Karpas-422 (cell line): ENCODE measurements around the gene CELF5. TPM values are rescaled to one million over a fixed set of nuclear protein-coding genes. Genes with fewer than 3 reads are reported as not detected.

Source experiments
- DNase-seq: peaks from one replicate; pipeline ENCODE4 v3.0.0-alpha.2; 2015
- H2AFZ ChIP-seq: fragments of 200-600 bp; sonication (generic); 2 replicates; pipeline ENCODE4 v1.6.1; 2014; ENCODE audit warnings: antibody characterized with exemption, low read length, mixed read lengths
- H3K27ac ChIP-seq: fragments of 200-600 bp; sonication (generic); 2 replicates; pipeline ENCODE4 v1.5.1; 2014; ENCODE audit warnings: mild to moderate bottlenecking, low read length, moderate library complexity
- H3K27me3 ChIP-seq: fragments of 200-600 bp; sonication (generic); 2 replicates; pipeline ENCODE4 v1.6.1; 2014; ENCODE audit warnings: low read length, mixed read lengths
- H3K36me3 ChIP-seq: fragments of 200-600 bp; sonication (generic); 2 replicates; pipeline ENCODE4 v1.6.1; 2014; ENCODE audit warnings: low read length, mixed read lengths; ENCODE audit not compliant: insufficient read depth
- H3K4me1 ChIP-seq: fragments of 200-600 bp; sonication (generic); 2 replicates; pipeline ENCODE4 v1.6.1; 2014; ENCODE audit warnings: mild to moderate bottlenecking, low read length, mixed read lengths
- H3K4me2 ChIP-seq: fragments of 200-600 bp; sonication (generic); 2 replicates; pipeline ENCODE4 v1.6.1; 2014; ENCODE audit warnings: low read length, low read depth, mild to moderate bottlenecking; ENCODE audit not compliant: poor library complexity, severe bottlenecking
- H3K4me3 ChIP-seq: fragments of 200-600 bp; sonication (generic); 2 replicates; pipeline ENCODE4 v1.5.1; 2014; ENCODE audit warnings: mild to moderate bottlenecking, antibody characterized with exemption, low read length, mixed read lengths
- H3K79me2 ChIP-seq: fragments of 200-600 bp; sonication (generic); 2 replicates; pipeline ENCODE4 v1.6.1; 2014; ENCODE audit warnings: mild to moderate bottlenecking, low read length, mixed read lengths
- H3K9ac ChIP-seq: fragments of 200-600 bp; sonication (generic); 2 replicates; pipeline ENCODE4 v1.6.0; 2014; ENCODE audit warnings: low read length
- H3K9me2 ChIP-seq: fragments of 200-600 bp; sonication (generic), shearing (Covaris generic); replicated peaks from 2 replicates; pipeline ENCODE4 v1.6.0; 2014; ENCODE audit warnings: mild to moderate bottlenecking, low read length, moderate library complexity; ENCODE audit not compliant: insufficient read depth
- H3K9me3 ChIP-seq: fragments of 300-700, 200-600 bp; sonication (generic); 2 replicates; pipeline ENCODE4 v1.6.1; 2014; ENCODE audit warnings: low read length, mixed read lengths
- H4K20me1 ChIP-seq: fragments of 200-600 bp; sonication (generic); 2 replicates; pipeline ENCODE4 v1.6.1; 2014; ENCODE audit warnings: mild to moderate bottlenecking, antibody characterized with exemption, low read length, low read depth; ENCODE audit not compliant: insufficient read depth
- total RNA-seq: library from RNA; depleted of rRNA; stranded (reverse); fragments of >200 nt; shearing (Covaris generic); gene quantifications from 2 replicates; pipeline ENCODE4 v1.2.3, GENCODE V29; 2014; ENCODE audit warnings: low replicate concordance

Gene CELF5
- total RNA-seq, 1 experiment from 2014 or later, result not detected

DNA sequence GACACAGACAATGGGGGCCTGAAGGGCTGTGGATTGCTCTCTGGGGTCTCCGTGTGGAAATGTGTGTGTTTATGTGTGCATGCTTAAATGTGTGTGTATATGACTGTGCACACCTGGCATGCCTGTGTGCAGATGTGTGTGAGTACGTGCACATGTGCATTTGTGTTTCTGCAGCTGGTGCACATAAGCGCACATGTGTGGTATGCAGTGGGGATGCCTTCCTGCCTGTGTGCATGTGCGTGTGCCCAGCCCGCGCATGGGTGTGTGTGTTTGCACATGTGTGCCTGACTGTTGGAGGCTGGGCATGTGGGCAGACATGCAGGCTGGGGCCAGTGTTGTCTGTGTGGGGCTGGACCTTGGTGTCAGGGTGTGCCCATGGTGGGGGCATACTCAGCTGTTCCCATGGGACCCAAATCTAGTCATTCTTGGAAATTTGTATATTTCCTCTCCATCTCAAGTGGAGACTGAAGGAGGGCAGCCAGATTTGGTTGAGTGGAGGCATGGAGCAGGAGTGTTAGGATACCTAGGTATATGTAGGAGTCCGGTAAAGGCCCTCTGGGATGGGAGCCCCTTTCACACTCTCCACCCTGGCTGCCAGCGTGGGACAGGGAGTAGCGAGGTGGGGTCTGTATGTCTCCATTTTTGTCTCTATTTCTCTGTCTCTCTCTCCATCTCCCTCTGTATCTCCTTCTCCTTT is 49.9 kb downstream of the CELF5 start:
- H3K4me2 ChIP-seq, result no peak overlapping the region

DNA sequence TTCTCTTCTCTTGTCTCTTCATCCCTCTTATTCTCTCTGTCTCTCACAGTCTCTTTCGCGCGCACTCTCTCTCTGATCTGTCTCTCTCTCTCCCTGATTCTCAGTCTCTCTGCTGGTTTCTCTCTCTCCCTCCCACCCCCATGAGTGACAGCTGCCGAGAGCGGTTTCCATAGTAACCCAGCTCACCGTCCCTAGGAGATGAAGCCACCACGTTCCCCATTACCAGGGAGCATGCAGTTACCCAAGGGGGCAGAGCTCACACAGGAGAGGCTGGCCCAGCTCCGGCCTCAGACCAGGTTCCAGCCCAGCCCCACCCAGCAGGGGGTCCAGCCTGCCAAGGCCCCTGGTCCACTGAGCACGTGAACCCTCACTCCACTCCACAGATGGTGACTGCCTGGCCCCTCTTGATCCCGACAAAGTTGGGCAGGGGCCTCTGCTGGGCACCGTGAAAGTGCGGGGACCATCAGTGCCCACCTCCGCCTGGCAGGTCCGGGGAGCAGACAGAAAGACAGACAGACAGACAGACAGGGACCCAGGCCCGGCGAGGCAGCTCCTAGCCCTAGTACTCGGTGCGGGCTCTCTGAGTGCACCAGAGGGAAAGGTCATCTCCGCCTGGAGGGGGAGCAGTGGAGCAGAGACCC is 50.6 kb downstream of the CELF5 start:
- Histone ChIP-seq H3K36me3 (no peaks in the 10 kb centered on the region), H3K4me2 (peak overlapping the region; percentile 56), H3K9ac (peak overlapping the region; percentile 47; the same call in 1 of the 2 replicates), H3K79me2 (no peaks in the 10 kb centered on the region), H3K27ac (no peak overlapping the region), H3K4me1 (peaks cover 7% of the 10 kb centered on the region; the same call in 1 of the 2 replicates), H2AFZ (no peak overlapping the region; the same call in 1 of the 2 replicates), H4K20me1 (no peaks in the 10 kb centered on the region), H3K9me2 (no peaks in the 10 kb centered on the region), H3K9me3 (no peaks in the 10 kb centered on the region), H3K27me3 (no peaks in the 10 kb centered on the region), H3K4me3 (peak overlapping the region; percentile 52; the same call in 1 of the 2 replicates)
- peak; percentile 80 for DNase-seq

More for the DNA sequence above, 49.9 kb downstream of the CELF5 start:
- Histone ChIP-seq H3K9me2 (no peaks in the 10 kb centered on the region), H3K27ac (no peak overlapping the region), H3K4me3 (no peak overlapping the region), H3K79me2 (no peaks in the 10 kb centered on the region), H3K4me1 (peaks cover 7% of the 10 kb centered on the region; the same call in 1 of the 2 replicates), H3K27me3 (no peaks in the 10 kb centered on the region), H4K20me1 (no peaks in the 10 kb centered on the region), H3K36me3 (no peaks in the 10 kb centered on the region), H3K9me3 (no peaks in the 10 kb centered on the region), H3K9ac (no peak overlapping the region), H2AFZ (no peak overlapping the region)
- DNase-seq, result no peak

DNA sequence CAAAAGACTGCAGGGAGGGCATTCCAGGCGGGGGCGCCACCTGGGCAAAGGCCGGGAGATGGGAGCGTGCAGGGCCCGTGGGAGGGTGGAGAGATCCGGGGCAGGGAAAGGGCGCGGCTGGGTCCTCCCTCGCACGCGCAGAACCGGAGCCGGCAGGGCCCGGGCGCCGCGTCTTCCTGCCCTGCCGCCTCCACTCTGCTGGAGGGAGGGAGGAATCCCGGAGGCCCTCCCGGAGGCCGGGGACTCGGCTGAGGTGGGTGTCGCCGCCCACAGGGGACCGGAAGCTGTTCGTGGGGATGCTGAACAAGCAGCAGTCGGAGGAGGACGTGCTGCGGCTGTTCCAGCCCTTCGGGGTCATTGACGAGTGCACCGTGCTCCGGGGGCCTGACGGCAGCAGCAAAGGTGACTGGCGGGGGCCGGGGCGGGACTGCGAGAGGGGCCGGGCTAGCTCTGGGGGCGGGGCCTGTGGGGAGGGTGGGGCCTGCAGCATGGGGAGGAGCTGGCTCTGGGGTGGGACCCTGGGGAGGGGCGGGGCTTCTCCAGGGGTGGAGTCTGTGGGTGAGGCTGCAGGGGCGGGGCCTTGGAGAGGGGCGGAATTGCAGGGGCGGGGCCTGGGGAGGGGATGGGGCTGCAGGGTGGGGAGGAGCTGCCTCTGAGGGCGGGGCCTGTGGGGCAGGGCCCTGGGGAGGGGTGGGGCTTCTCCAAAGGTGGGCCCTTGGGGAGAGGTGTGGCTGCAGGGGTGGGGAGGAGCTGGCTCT is 51.3 kb downstream of the CELF5 start:
- Histone ChIP-seq H3K9me3 (no peaks in the 10 kb centered on the region), H3K4me3 (peak overlapping the region; percentile 52; the same call in 1 of the 2 replicates)

DNA sequence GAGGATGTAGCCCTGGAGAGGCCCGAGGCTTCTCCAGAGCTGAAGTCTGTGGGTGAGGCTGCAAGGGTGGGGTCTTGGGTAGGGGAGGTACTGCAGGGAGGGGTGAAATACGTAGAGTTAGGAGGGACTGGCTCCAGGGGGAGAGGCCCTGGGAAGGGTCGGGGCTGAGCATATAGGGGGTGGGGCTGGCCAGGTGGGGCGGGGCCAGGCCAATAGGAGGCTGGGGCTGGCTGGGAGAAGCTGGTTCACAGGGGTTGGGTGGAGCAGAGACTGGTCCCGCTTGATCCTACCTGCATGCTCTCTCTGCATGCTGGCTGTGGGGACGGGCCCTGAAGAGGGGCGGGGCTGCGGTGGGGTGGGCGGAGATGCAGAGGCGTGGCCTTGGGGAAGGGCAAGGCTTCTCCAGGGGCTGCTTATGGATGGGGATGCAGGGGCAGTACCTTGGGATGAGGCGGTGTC is 51.9 kb downstream of the CELF5 start:
- no peaks in the 10 kb centered on the region for H3K9me2 ChIP-seq
- no peak overlapping the region; the same call in 1 of the 2 replicates for H3K4me3 ChIP-seq
- no peak overlapping the region for H2AFZ ChIP-seq
- H3K9ac ChIP-seq, result no peak overlapping the region
- DNase-seq, result no peak
- no peak overlapping the region for H3K4me2 ChIP-seq
- H3K27me3 ChIP-seq, result no peaks in the 10 kb centered on the region
- no peak overlapping the region for H3K27ac ChIP-seq
- H4K20me1 ChIP-seq, result no peaks in the 10 kb centered on the region
- H3K36me3 ChIP-seq, result no peaks in the 10 kb centered on the region
- no peaks in the 10 kb centered on the region for H3K79me2 ChIP-seq
- H3K9me3 ChIP-seq, result no peaks in the 10 kb centered on the region
- H3K4me1 ChIP-seq, result peaks cover 7% of the 10 kb centered on the region; the same call in 1 of the 2 replicates

More for the DNA sequence above, 51.3 kb downstream of the CELF5 start:
- Histone ChIP-seq H3K4me1 (peaks cover 7% of the 10 kb centered on the region; the same call in 1 of the 2 replicates), H3K9me2 (no peaks in the 10 kb centered on the region), H4K20me1 (no peaks in the 10 kb centered on the region), H3K9ac (peak overlapping the region; percentile 47), H3K79me2 (no peaks in the 10 kb centered on the region), H3K4me2 (peak overlapping the region; percentile 56), H3K27me3 (no peaks in the 10 kb centered on the region), H3K36me3 (no peaks in the 10 kb centered on the region), H3K27ac (no peak overlapping the region), H2AFZ (peak overlapping the region; percentile 86; the same call in 1 of the 2 replicates)
- DNase-seq, result peak; percentile 96

DNA sequence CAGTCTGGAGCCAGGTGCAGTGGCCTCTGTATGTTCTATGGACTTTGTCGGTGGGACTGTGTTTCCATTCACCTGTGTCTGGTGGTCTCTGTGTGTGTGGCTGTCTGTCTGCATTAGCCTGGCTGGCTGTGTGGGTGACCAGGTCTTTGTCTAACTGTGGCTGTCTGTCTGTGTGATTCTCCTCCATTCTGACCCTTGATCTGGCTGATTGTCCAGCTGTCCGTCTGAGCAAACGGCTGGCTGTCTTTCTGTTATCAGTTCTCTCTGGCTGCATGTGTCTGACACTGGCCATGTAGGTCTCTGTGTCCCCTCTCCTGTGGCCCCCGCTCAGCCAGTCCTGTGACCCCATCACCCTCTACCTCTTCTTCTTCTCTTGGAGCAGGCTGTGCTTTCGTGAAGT is 53.2 kb downstream of the CELF5 start:
- H2AFZ ChIP-seq, result no peak overlapping the region
- no peak overlapping the region for H3K9ac ChIP-seq
- H3K9me2 ChIP-seq, result no peaks in the 10 kb centered on the region
- peaks cover 7% of the 10 kb centered on the region; the same call in 1 of the 2 replicates for H3K4me1 ChIP-seq
- no peaks in the 10 kb centered on the region for H3K79me2 ChIP-seq
- H3K27ac ChIP-seq, result no peak overlapping the region
- H3K4me2 ChIP-seq, result no peak overlapping the region
- H3K4me3 ChIP-seq, result no peak overlapping the region
- H3K9me3 ChIP-seq, result no peaks in the 10 kb centered on the region
- H3K27me3 ChIP-seq, result no peaks in the 10 kb centered on the region
- DNase-seq, result no peak
- H3K36me3 ChIP-seq, result no peaks in the 10 kb centered on the region
- H4K20me1 ChIP-seq, result no peaks in the 10 kb centered on the region

- no peak overlapping the region for H3K4me3 ChIP-seq
- no peak overlapping the region for H2AFZ ChIP-seq
- no peaks in the 10 kb centered on the region for H3K9me3 ChIP-seq
- H3K27ac ChIP-seq, result no peak overlapping the region
- H3K9me2 ChIP-seq, result no peaks in the 10 kb centered on the region
- H4K20me1 ChIP-seq, result no peaks in the 10 kb centered on the region
- no peaks in the 10 kb centered on the region for H3K36me3 ChIP-seq
- H3K9ac ChIP-seq, result no peak overlapping the region
- H3K4me1 ChIP-seq, result peaks cover 7% of the 10 kb centered on the region; the same call in 1 of the 2 replicates
- no peaks in the 10 kb centered on the region for H3K79me2 ChIP-seq
- no peak overlapping the region for H3K4me2 ChIP-seq
- DNase-seq, result no peak
- H3K27me3 ChIP-seq, result no peaks in the 10 kb centered on the region
Observed at GRCh38 chr19:3278294-3278693, 53.8 kb downstream of the CELF5 start.

- no peak overlapping the region for H3K27ac ChIP-seq
- H3K4me2 ChIP-seq, result no peak overlapping the region
- H3K4me1 ChIP-seq, result peaks cover 7% of the 10 kb centered on the region; the same call in 1 of the 2 replicates
- no peak overlapping the region for H3K4me3 ChIP-seq
- DNase-seq, result no peak
- no peaks in the 10 kb centered on the region for H3K9me2 ChIP-seq
- no peaks in the 10 kb centered on the region for H3K27me3 ChIP-seq
- H3K79me2 ChIP-seq, result no peaks in the 10 kb centered on the region
- no peaks in the 10 kb centered on the region for H4K20me1 ChIP-seq
- no peaks in the 10 kb centered on the region for H3K9me3 ChIP-seq
- no peak overlapping the region for H3K9ac ChIP-seq
- no peaks in the 10 kb centered on the region for H3K36me3 ChIP-seq
- no peak overlapping the region for H2AFZ ChIP-seq
Observed at GRCh38 chr19:3278749-3279148, 54.3 kb downstream of the CELF5 start.

- H3K36me3 ChIP-seq, result no peaks in the 10 kb centered on the region
- H4K20me1 ChIP-seq, result no peaks in the 10 kb centered on the region
- DNase-seq, result no peak
- H3K27me3 ChIP-seq, result no peaks in the 10 kb centered on the region
- H3K79me2 ChIP-seq, result no peaks in the 10 kb centered on the region
- no peaks in the 10 kb centered on the region for H3K9me2 ChIP-seq
- peaks cover 7% of the 10 kb centered on the region; the same call in 1 of the 2 replicates for H3K4me1 ChIP-seq
- no peak overlapping the region for H3K27ac ChIP-seq
- no peak overlapping the region for H3K4me2 ChIP-seq
- no peak overlapping the region for H3K9ac ChIP-seq
- H2AFZ ChIP-seq, result no peak overlapping the region
- no peak overlapping the region for H3K4me3 ChIP-seq
- H3K9me3 ChIP-seq, result no peaks in the 10 kb centered on the region
Observed at GRCh38 chr19:3279306-3279705, 54.8 kb downstream of the CELF5 start.
